M059J (cell line): ENCODE measurements around the gene GBX1. TPM values are rescaled to one million over a fixed set of nuclear protein-coding genes. Genes with fewer than 3 reads are reported as not detected.

Source experiments
- DNase-seq: peaks from one replicate; pipeline ENCODE4 v3.0.0-alpha.2; 2012; ENCODE audit warnings: low read depth
- total RNA-seq: library from RNA; depleted of rRNA; stranded (reverse); fragments of >200 nt; shearing (Covaris generic); gene quantifications from 2 replicates; pipeline ENCODE4 v1.2.3, GENCODE V29; 2014

Gene GBX1
- total RNA-seq, 1 experiment from 2014 or later: not detected

DNA sequence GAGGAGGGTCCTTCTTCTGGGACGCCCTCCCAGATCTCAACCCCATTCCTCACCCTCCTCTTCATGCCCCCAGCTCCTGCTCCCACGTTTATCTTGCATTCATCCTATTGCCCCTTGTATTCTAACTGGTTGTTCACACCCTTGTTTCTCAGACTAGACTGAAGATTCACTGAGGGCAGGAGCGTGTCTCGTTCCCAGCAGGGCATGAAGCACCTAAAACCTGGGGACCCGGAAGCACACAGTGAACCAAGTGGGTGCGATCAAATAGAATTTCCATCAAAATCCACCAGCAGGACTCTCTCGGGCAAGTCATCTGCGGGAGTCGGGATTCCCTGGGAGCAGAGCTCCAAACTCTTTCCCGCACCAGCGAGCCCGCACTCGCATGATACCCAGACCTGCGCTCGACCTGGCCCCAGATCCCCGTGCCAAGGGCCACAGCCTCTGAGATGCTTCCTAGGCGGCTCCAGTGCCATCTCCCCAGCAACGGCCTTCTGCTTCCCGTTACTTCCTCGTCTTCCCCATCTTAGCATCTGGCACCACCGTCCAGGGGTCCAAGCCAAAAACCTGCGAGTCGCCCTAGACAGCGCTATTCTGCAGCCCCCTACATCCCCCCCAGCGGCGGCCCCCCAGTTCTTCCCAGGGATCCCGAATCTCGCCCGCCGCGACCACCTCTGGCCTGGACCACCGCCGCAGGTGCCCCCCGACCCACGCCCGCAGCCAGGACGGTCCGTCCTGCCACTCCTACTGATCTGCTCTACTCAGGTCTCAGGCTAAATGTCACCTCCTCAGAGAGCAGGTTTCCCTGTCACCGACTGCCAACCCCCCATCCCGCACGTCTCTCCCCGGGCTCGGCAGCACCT, 6.1 kb upstream of the GBX1 start:
- DNase-seq: no peak

- peak; percentile 59 for DNase-seq
Observed at GRCh38 chr7:151172273-151173141, 5.0 kb upstream of the GBX1 start.

GRCh38 chr7:151168787-151169162, 1.3 kb upstream of the GBX1 start:
- no peak for DNase-seq

- DNase-seq: peak; percentile 15
Observed at GRCh38 chr7:151168003-151168786, 701 bp upstream of the GBX1 start.

DNA sequence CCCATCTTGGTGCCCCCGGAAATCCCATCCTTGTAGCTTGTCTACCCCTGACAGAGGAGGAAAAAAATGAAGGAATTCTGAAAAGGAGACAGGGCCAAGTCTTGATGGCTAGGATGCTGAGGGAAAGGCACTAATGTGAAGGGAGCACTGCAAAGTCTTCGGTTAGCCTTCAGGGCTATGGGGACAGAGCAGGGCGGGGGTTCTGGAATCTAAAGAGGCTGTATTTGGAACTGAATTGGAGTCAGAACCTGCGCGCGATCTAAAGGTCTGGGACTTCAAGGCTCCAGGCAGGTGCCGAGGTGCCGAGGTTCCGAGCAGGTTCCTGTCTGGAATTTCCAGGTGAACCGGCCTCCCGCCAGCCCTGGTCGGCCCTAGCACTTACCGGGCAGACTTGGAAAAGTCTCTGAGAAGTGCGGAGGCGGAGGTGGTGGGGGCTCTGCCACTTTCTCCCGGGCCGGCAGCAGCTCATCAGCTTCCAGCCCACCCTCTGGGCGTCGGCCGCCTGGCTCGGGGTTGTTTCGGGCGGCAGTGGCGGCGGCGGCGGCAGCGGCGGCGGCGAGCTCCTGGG, 781 bp downstream of the GBX1 start:
- DNase-seq: no peak

GRCh38 chr7:151161757-151162156, 5.7 kb downstream of the GBX1 start:
- DNase-seq: no peak

- DNase-seq: peak; percentile 56
Observed at GRCh38 chr7:151157645-151158329, 9.7 kb downstream of the GBX1 start.

- no peak for DNase-seq
Observed at GRCh38 chr7:151152643-151153513, 14.6 kb downstream of the GBX1 start.

- no peak for DNase-seq
Observed at GRCh38 chr7:151150388-151150787, 17.1 kb downstream of the GBX1 start.

- DNase-seq: no peak
Observed at GRCh38 chr7:151148319-151149259, 18.9 kb downstream of the GBX1 start.

GRCh38 chr7:151146761-151147160, 20.7 kb downstream of the GBX1 start:
- no peak for DNase-seq

DNA sequence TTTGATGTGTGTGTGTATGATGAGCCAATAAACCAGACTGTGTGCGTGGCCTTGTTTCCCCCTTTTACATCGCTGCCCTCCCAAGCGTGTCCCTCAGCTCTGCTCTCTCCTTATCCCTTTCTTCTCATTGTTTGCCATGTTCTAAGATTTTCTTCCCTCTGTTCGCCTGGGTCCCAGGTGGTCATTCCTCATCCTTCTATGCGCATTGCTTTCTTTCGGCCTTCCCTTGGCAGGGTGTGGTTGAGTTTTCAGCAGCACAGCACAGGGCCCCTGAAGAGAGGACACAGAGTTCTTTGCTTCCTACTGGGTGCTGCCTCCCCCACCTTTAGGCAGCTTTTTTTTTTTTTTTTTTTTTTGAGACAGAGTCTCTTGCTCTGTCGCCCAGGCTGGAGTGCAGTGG, 23.1 kb downstream of the GBX1 start:
- no peak for DNase-seq

DNA sequence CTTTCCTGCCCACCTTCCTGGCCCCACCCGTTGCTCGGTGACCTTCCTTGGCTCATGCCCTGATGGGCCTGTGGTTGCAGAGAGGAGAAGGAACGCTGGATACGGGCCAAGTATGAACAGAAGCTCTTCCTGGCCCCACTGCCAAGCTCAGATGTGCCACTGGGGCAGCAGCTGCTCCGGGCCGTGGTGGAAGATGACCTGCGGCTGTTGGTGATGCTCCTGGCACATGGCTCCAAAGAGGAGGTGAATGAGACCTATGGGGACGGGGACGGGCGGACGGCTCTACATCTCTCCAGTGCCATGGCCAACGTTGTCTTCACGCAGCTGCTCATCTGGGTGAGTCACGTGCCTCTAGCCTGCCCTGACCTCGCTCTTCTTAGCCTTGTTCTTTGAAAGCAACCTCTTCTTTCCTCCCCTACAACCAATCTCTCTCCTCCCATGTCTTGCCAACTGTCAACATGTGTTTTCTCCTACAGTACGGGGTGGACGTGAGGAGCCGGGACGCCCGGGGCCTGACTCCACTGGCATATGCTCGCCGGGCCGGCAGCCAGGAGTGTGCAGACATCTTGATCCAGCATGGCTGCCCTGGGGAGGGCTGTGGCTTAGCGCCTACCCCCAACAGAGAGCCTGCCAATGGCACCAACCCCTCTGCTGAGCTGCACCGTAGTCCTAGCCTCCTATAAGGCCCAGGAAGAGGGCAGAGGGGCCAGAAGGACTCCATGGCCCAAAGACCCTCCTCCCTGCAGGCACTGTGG, 24.1 kb downstream of the GBX1 start:
- DNase-seq: no peak

DNA sequence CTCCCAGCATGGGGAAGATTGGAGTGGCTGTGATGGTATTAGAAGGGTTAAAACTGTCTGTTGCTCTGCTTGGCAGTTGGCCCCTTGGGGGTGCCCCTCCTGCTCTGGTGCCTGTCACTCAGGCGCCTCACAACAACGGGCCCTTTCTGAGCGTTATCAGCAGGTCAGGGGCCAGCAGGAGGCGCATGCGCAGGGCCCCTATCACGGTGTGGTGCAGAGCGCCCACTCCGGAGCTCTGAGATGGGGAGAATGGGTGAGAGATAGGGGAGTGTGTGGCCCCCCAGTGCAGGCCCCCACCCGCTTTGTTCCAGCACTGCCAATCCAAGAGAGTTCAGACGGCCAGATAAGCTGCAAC, 24.8 kb downstream of the GBX1 start:
- no peak for DNase-seq

DNA sequence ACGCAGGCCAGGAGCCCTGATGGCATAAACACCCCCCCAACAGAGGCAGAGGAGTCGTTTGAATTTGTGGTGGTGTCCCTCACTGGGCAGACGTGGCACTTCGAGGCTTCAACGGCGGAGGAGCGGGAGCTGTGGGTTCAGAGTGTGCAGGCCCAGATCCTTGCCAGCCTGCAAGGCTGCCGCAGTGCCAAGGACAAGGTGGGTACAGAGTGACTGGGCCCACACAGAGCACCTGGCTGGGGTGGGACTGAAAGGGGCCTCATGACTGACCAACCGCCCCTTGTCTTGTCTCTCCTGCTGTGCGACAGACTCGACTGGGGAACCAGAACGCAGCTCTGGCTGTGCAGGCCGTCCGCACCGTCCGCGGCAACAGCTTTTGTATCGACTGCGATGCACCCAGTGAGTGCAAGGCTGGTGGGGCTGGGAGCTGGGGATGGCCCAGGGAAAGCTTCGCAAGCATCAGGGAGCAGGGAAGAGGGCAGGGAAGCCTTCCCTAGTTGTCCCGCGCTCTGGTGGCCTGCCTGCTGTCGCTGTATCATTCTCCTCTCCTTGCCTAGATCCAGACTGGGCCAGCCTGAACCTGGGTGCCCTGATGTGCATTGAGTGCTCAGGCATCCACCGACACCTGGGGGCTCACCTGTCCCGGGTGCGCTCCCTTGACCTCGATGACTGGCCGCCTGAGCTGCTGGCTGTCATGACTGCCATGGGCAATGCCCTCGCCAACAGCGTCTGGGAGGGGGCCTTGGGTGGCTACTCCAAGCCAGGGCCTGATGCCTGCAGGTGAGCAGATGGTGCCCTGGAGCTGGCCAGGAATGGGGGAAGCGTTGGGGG, 25.4 kb downstream of the GBX1 start:
- no peak for DNase-seq

DNA sequence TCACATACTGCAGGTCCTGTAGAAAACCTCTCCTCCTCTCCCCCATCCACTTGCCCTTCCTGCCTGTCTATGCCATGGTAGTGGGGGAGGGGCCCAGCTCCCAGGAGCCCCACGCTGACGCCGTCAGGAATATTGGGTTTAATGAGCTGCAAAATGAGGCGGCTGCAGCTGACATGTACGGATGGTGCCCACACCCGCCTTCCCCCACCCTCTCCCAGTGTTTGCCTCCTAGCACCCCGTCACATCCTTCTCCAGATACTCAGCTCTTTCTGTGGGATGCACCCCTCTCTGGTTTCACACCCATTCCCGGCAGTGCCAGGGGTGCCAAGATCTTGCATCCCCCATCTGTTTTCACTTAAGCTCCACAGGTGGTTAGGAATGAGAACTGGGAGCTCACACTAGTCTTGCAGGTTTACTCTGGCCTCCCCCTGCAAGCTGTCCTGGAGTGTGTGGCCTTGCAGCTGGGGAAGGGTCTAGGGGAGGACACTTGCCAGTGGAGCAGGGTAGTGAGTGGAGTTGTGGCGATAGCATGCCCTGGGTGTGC, 26.1 kb downstream of the GBX1 start:
- no peak for DNase-seq

DNA sequence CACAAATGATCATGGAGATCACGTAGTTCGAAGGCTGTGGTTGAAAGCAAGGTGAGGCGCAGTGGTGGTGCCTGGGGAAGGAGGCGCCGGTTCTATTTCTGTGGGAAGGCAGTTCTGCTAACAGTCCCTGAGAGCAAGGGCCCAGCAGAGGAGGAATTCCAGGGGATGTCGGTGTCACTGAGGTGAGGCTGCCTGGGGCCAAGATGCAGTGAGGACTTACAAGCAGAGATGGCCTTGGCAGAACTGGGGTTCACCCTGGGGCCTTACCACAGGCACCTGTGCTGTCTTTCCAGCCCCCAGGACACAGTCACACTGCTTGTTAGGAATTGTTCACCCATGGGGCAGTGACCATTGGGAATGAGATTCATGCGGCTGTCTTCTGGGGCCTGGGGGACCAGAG, 26.7 kb downstream of the GBX1 start:
- no peak for DNase-seq
